ENCODE data around the gene MISP.

GRCh38 chr19:751501-752341 is 809 bp downstream of the MISP start:
- TF ChIP-seq CTCF (IDR thresholded peaks at IDR 0.05) (no peak), EZH2phosphoT487 (IDR thresholded peaks at IDR 0.05) (no peak)

All from neural progenitor cell (in vitro differentiated cells).